ENCODE data around the gene SMPD2.

- TF ChIP-seq POLR2A (IDR thresholded peaks at IDR 0.05; ENCODE audit: extremely low read depth, insufficient read length) (no peak), CTCF (IDR thresholded peaks at IDR 0.05; ENCODE audit: low read depth, low read length) (no peak), MAX (IDR thresholded peaks at IDR 0.05; ENCODE audit: low read depth, low read length) (no peak)
These were observed 43.6 kb downstream of the SMPD2 start for GRCh38 chr6:109484122-109484521.

All from NB4 (cell line).